GM19452 (cell line): Measurements from ENCODE around the gene MAN1B1.
"Not testable (repeated sequence)": the region's sequence is repeated elsewhere in the genome, so short reads cannot be mapped to it uniquely, and the experiment has no call there.

Experiments used
- ATAC-seq: cut with Tn5 transposase; IDR thresholded peaks from one replicate; pipeline ENCODE4 v1.9.1; 2021; ENCODE audit not compliant: unreplicated experiment

The MAN1B1 gene

GRCh38 chr9:137052998-137053943 is 33.5 kb upstream of the MAN1B1 start:
- ATAC-seq, result no peak

DNA sequence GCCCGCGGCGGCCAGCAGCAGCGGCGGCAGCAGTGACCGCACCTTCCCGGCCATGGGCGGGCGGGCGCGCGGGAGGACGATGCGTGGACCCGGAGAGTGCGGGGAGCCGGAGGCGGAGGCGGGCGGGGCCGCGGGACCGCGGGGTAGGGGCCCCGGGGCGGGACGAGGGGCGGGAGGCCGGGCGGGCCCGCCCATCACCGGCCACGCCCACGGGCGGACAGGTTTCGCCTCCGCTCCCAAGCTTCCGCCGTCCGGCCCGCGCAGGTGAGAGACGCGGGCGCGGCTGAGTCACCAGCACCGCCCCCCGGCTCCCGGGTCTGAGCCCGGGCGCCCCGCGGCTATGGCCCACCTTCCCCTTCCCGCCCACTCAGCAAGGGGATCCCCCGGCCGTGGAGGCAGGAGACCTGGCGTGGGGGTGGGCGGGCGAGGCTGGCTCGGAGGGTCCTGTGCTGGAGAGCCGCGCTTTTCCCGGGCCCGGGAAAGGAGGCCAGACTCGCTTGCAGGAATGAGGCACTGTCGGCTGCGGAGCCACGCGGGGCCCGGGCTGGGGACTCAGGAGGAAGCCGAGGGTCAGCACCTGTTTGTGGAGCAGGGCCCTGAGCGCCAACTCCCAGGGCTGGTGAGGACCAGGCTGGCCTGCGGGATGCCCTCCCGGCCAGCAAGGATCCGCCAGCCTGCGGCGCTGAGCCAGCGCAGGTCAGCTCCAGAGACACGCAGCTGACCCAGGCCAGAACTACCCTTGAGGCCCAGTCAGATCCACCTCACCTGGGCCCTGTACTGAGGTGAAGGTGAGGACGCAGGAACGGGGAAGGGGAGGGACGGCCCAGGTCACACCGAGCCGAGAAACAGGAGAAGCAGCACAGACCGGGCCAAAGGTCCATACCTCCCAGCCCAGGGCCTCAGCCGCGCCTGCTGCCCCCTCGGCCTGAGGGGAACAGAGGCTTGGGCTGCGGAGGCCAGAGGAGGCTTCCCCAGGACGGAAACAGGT is 32.5 kb upstream of the MAN1B1 start, which contains the start of gene ENTPD2:
ENTPD2 (minus strand) TSS at position 118 of the 988 bp plus-strand sequence; CDS start at position 54, 64 bp downstream.
- no peak for ATAC-seq

GRCh38 chr9:137054932-137055384 is 31.8 kb upstream of the MAN1B1 start:
- no peak for ATAC-seq

GRCh38 chr9:137055385-137056364 is 31.1 kb upstream of the MAN1B1 start:
- ATAC-seq, result no peak

DNA sequence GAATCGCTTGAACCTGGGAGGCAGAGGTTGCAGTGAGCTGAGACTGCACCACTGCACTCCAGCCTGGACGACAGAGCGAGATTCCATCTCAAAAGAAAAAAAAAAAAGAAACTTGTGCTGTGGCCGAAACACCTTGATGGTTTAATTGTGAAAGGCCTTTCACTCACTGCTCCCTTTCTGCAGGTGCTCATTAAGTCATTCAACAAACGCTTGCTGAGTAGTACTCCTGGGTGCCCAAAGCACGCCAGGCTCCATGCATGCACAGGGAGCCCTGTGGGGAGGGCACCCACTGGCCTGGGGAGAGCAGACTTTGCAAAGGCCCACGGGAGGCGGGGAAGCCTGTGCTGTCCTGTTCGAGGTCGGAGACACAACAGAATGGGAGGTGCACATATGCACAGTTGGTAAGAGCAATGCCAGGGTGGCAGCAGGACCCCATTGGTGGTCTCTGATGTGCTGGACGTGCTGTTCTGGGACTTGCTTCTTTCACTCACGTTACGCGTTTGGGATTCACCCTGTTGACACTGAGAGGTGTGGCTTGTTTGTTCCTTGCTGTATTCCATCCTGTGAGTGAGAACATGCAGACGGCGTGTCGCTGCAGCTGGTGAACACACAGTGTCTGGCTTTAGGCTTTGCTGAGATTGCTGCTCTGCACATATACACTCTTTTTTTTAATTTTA is 29.9 kb upstream of the MAN1B1 start:
- ATAC-seq, result no peak

GRCh38 chr9:137057545-137057944 is 29.2 kb upstream of the MAN1B1 start:
- no peak for ATAC-seq

DNA sequence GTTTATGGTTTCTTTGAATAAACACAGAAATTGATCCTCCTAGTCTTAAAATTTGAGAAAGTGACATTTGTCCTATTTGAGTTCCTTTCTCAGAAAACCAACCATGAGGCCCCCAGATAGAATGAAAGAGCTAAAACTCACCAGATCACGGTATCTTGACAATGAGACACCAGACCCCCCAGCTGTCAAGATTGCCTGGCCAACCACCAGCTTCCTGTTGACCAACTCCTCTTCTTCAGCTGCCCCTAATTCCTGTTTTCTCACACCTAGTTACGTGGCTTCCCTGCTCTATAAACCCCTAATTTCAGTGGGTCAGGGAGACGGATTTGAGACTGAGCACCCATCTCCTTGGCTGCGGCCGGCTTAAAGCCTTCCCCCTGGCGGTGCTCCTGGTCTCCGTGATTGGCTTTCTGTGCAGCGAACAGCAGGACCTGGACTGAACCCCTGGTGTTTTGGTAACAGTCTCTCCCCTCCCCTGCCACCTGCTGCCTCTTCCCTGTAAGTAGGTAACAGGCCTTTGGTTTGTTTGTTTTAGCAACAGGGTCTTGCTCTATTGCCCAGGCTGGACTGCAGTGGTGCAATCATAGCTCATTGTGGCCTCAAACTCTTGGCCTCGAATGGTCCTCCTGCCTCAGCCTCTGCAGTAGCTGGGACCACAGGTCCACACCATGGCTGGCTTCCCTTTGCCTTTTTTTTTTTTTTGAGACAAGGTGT is 28.1 kb upstream of the MAN1B1 start:
- ATAC-seq, result no peak

DNA sequence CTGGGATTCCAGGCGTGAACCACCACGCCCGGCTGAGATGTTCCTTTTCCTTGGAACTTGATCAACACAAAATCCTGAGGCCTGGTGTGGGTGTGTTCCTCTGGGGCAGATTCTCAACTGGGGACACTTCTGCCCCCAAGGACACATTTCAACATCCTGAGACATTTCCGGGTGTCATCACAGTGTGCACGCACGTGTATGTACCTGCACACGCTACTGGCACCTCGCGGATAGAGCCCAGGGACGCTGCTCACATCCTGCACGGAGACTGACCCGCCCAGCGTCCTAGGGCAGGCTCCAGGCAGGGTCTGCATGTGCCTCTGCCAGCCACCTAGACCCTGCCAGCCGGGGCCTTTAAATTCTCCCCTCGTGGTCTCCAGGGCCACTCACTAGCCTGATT is 24.4 kb upstream of the MAN1B1 start:
- ATAC-seq, result no peak

GRCh38 chr9:137062798-137063197 is 24.0 kb upstream of the MAN1B1 start:
- not testable (repeated sequence) for ATAC-seq

DNA sequence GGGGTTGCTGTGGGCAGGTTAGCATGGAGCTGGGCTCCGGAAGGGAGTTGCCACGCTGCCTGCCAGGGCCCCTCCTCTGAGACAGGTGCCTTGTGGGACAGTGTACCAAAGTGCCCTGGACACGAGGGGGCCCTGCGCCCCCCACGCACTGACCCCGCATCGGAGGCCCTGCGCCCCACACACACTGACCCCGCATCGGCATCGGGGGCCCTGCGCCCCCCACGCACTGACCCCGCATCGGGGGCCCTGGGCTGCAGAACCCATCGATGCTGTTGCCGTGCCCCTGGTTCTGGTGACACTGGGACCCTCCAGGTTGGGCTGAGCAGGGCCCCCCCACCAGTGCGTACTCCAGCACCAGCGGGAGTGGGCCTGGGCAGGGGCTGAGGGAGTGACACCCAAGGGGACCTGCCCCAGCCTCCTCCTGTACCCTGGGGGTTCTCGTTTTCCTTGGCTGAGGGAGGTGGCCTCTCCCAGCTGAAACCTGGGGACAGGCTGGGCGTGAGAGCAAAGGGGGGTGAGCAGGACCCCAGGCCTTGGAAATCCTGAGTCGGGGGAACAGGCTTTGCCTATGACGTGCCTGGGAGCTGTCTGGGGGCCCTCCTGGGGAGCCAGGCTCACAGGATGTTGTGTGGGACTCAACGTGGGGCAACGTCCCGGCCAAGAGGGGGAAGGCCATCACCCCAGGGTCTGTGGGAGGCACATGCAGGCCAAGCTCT is 23.3 kb upstream of the MAN1B1 start:
- ATAC-seq, result no peak

DNA sequence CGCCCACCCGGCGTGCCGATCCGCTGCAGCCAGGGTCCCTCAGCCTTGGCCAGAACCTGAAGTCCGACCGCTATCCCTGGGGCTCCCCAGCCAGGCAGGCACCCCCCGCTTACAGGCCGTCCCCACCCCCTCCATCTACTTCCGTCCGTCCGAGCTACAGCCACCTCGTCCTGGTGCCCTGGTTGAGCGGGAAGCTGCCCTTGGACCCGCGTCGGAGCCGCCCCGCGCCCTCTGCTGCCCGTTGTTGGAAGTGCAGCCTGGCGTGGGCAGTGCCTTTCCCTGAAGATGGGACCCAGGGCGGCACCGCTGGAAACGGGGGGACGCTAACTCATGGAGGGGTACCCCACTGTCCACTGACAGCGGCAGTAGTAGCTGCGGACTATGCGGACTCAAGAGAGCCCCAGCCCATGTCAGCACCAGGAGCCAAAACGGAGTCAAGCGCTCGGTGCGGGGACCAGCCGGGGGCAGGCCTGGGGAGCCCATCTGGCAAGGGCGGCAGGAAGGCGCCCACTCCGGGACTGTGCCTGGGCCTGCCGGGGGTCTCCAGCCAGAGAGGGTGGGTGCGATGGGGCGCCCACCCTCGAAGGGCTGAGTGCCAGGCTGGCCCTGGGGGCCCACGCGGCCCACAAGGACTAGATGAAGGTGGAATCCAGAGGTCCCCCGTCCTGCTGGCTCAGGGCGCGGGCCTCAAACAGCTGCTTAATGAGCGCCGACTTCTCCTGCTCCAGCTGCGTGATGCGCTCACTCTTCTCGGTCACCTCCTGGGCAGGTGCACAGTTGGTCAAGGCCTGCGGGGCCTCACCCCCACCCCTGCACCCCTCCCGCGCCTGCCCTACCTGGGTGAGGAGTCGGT is 22.5 kb upstream of the MAN1B1 start:
- no peak for ATAC-seq

DNA sequence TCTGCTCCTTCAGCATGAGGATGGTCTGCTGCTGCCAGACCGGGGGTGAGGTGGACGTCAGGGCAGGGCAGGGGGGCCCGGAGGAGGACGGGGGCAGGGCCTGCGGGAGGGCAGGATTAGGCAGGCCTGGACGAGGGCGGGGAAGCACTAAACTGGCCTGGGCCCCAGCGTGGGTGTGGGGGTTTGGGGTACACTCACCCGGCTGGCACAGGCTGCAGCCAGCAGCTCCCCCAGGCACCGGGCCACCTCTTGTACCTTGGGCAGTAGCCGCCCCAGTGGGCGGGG is 22.0 kb upstream of the MAN1B1 start:
- no peak for ATAC-seq

DNA sequence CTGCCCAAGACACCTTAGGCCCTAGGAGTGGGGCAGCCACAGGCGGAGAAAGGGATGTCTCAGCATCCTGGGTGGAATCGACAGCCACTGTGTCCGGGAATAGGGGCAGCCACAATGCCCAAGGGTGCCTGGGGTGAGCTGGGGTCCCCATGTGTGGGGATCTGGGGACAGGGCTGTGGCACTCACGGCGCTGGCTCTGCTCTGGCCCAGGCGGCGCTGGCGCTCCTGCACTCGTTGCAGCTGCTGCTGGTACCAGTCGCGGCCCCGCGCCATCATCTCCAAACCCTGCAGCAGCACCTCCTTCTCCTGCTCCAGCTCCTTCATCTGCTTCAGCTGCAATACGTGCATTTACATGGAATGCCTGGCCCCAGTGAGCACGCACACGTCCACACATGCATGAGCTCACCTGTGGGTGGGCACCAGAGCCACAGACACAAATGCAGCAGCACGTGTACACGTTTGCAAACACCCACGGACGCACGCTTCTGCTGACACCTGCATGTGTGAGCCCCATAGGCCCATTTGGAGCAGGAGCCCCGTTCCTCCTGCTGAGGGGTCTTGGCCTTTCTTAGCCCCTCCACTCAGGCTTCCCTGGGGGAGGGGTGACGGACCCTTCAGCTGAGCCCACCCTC is 21.3 kb upstream of the MAN1B1 start:
- ATAC-seq, result no peak

- ATAC-seq, result no peak
These were observed 20.5 kb upstream of the MAN1B1 start for GRCh38 chr9:137066096-137066861.

DNA sequence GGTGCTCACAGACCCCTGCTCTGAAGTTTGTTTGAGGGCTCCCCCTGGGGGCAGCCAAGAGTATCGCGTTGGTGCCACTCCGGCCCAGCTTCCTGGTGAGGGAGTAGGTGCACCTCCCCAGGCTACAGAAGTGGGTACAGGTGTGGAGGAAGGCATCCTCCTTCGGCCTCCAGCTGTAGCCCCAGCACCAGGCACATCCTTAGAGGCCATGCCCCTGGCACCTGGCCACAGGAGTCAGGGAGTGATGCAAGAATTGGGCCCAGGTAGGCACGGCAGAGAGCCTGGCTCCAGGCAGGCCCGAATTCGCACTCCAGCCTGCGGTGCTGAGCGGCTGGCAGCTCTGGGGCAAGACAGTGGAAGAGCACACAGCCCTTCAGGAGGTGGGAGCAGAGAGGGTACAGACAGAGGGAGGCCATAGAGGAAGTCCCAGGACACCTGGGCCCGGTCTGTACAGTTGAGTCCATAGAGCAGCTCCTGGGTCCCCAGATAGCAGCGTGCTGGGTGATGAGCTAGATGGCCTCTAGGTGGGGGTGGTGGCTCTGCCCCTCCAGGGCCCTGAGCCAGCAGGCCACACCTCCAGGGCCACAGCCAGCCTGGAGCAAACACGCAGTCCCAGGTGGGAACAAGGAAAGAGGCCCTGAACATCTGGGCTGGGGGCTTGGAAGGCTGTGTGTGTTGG is 18.8 kb upstream of the MAN1B1 start:
- no peak for ATAC-seq
